Mesothelial cell of epicardium (in vitro differentiated cells): ENCODE data around the gene UBE2L5. TPM values are rescaled to one million over a fixed set of nuclear protein-coding genes. Genes with fewer than 3 reads are reported as not detected.
"Not testable (repeated sequence)": the region's sequence is repeated elsewhere in the genome, so short reads cannot be mapped to it uniquely, and the experiment has no call there.

Source experiments
- DNase-seq, 2 experiments: peaks; one replicate each; pipeline ENCODE4 v3.0.0; 2021; ENCODE audit warnings: low spot score in 2 of 2; ENCODE audit not compliant: unreplicated experiment in 2 of 2
- H3K27ac Mint-ChIP-seq: 2 replicates; pipeline ENCODE4 v1.8.0; 2021; ENCODE audit warnings: mixed read lengths
- H3K27me3 Mint-ChIP-seq: 2 replicates; pipeline ENCODE4 v1.8.0; 2021; ENCODE audit warnings: low read depth, mixed read lengths
- H3K36me3 Mint-ChIP-seq: 2 replicates; pipeline ENCODE4 v1.8.0; 2021; ENCODE audit warnings: mixed read lengths
- H3K4me1 Mint-ChIP-seq: 2 replicates; pipeline ENCODE4 v1.8.0; 2021; ENCODE audit warnings: mixed read lengths
- H3K4me3 Mint-ChIP-seq: 2 replicates; pipeline ENCODE4 v1.8.0; 2021; ENCODE audit warnings: mild to moderate bottlenecking, moderate library complexity, mixed read lengths
- H3K9me3 Mint-ChIP-seq: 2 replicates; pipeline ENCODE4 v1.8.0; 2021; ENCODE audit warnings: mixed read lengths
- CTCF ChIP-seq: fragments of 200-600 bp; sonication (generic); IDR thresholded peaks from one replicate; pipeline ENCODE4 v1.5.0; 2021; ENCODE audit warnings: antibody characterized with exemption; ENCODE audit not compliant: unreplicated experiment
- total RNA-seq: library from RNA; stranded (reverse); gene quantifications from 3 replicates; pipeline ENCODE4 v1.2.1, GENCODE V29; 2021

UBE2L5 gene
- total RNA-seq, 1 donor from 2014 or later, result not detected

DNA sequence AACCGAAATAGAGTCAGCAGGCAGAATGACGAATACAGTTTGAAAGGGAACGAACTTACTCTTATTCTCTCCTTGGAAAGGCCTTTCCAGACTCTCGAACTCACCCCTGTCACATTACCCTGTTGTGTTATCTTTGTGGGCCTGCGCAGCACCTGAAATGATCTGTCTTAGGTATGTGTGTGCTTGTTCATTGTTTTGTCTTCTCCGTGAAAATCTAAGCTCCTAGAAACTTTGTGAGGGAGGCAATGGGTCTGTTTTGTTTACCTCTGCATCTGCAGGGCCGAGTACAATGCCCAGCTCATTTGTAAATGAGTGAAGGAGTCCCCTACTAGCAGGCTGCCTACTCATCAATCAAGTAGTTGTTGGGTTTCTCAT lies 23.8 kb downstream of the UBE2L5 start:
- H3K27ac Mint-ChIP-seq, result peak overlapping the region; percentile 34
- peak overlapping the region; percentile 56 for H3K4me3 Mint-ChIP-seq
- H3K9me3 Mint-ChIP-seq, result peaks cover 3% of the 10 kb centered on the region
- no peaks in the 10 kb centered on the region for H3K27me3 Mint-ChIP-seq
- no peak for DNase-seq
- TF ChIP-seq CTCF, result no peak
- peaks cover 7% of the 10 kb centered on the region for H3K4me1 Mint-ChIP-seq
- H3K36me3 Mint-ChIP-seq, result no peaks in the 10 kb centered on the region

- Mint-ChIP-seq H3K27ac (no peak overlapping the region), H3K4me3 (no peak overlapping the region), H3K9me3 (no peaks in the 10 kb centered on the region), H3K36me3 (no peaks in the 10 kb centered on the region), H3K4me1 (peaks cover 7% of the 10 kb centered on the region), H3K27me3 (no peaks in the 10 kb centered on the region)
- no peak for TF ChIP-seq CTCF
- DNase-seq, result no peak
These were observed 26.1 kb downstream of the UBE2L5 start for GRCh38 chr13:30448441-30448840.

DNA sequence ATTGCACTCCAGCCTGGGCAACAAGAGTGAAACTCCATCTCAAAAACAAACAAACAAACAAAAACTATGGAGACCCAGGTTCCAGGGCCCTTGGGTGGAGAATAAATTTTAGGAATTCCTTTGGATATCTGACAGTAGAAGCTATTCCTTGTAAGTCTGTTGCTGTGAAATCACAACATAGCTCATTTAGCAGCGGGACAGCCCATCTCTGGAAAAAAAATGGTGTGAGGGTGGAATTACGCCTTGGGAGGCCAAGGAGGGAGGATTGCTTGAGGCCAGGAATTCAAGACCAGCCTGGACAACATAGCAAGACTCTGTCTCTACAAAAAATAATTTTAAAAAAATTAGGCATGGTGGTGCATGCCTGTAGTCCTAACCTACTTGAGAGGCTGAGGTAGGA lies 27.8 kb downstream of the UBE2L5 start:
- DNase-seq, result no peak
- no peak overlapping the region for H3K27ac Mint-ChIP-seq
- no peaks in the 10 kb centered on the region for H3K9me3 Mint-ChIP-seq
- no peaks in the 10 kb centered on the region for H3K27me3 Mint-ChIP-seq
- peaks cover 7% of the 10 kb centered on the region for H3K4me1 Mint-ChIP-seq
- no peaks in the 10 kb centered on the region for H3K36me3 Mint-ChIP-seq
- no peak overlapping the region for H3K4me3 Mint-ChIP-seq
- no peak for TF ChIP-seq CTCF

DNA sequence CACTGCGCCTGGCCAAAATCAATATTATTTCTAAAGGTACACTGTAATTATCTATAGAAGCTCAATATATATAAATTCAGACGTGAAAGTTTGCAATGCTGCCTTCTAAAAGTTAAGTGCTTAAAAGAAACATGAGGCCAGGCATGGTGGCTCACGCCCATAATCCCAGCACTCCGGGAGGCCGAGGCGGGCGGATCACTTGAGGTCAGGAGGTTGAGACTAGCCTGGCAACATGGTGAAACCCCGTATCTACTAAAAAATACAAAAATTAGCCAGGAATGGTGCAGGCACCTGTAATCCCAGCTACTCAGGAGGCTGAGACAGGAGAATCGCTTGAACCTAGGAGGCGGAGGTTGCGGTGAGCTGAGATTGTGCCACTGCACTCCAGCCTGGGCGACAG lies 29.2 kb downstream of the UBE2L5 start:
- not testable (repeated sequence) for H3K27ac Mint-ChIP-seq, H3K9me3 Mint-ChIP-seq

GRCh38 chr13:30453727-30454126 lies 31.4 kb downstream of the UBE2L5 start:
- Mint-ChIP-seq H3K27me3 (no peaks in the 10 kb centered on the region), H3K4me1 (no peaks in the 10 kb centered on the region), H3K27ac (no peak overlapping the region), H3K4me3 (no peak overlapping the region), H3K9me3 (no peaks in the 10 kb centered on the region), H3K36me3 (peaks cover 2% of the 10 kb centered on the region)
- no peak for DNase-seq
- TF ChIP-seq CTCF, result no peak

More for the DNA sequence above, 29.2 kb downstream of the UBE2L5 start:
- not testable (repeated sequence) for H3K36me3 Mint-ChIP-seq, H3K4me3 Mint-ChIP-seq, H3K27me3 Mint-ChIP-seq, H3K4me1 Mint-ChIP-seq, DNase-seq

DNA sequence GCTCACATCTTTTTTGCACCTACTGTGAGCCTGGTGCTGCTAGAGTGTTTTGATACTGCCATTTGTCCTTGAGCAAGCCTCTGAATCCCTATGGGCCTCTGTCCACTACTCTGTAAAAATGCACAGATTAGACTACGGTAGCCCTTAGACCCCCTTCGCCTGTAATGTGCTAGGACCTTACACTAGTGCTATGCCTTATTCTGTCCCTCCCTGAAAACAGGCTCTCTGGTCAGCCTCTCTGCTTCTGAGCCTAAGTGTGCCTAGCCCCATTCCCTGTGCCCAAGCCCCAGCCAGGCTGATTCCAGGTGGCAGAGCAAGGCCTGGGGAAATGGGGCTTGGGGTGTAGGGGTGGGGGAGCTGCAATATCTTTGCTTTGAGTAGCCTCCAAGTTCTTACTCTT lies 32.7 kb downstream of the UBE2L5 start:
- Mint-ChIP-seq H3K27me3 (no peaks in the 10 kb centered on the region), H3K36me3 (peaks cover 7% of the 10 kb centered on the region), H3K4me1 (no peaks in the 10 kb centered on the region), H3K4me3 (no peak overlapping the region), H3K27ac (no peak overlapping the region), H3K9me3 (no peaks in the 10 kb centered on the region)
- no peak for DNase-seq
- TF ChIP-seq CTCF, result no peak
